Astrocyte of the cerebellum (primary cell): ENCODE measurements around the gene TMEM130.

ENCODE experiments used
- DNase-seq: peaks from one replicate; pipeline ENCODE4 v3.0.0-alpha.2; 2011; ENCODE audit warnings: low read depth
- H3K4me3 ChIP-seq: 2 replicates; pipeline ENCODE4 v1.5.1; 2011; ENCODE audit warnings: mild to moderate bottlenecking, low read depth, low read length, moderate library complexity
- CTCF ChIP-seq: IDR thresholded peaks from 2 replicates; pipeline ENCODE4 v1.5.1; 2012; ENCODE audit warnings: low read length, low read depth, moderate library complexity, mild to moderate bottlenecking; ENCODE audit errors: missing control alignments
- in situ Hi-C: cut with HindIII; loops from 2 replicates; pipeline ENCODE4 v1.10.0; 2017; ENCODE audit warnings: low sequenced_read_pairs

Gene TMEM130

GRCh38 chr7:98837630-98837972 is 32.2 kb downstream of the TMEM130 start:
- DNase-seq: no peak
- in situ Hi-C loops: no loop called here
- H3K4me3 ChIP-seq: no peak overlapping the region
- TF ChIP-seq CTCF: no peak

GRCh38 chr7:98836811-98837629 is 32.8 kb downstream of the TMEM130 start:
- DNase-seq: peak; percentile 32
- no peak overlapping the region for H3K4me3 ChIP-seq
- in situ Hi-C loops: no loop called here
- TF ChIP-seq CTCF: peak; percentile 80

- no peak overlapping the region for H3K4me3 ChIP-seq
- no peak for DNase-seq
- in situ Hi-C loops: no loop called here
- no peak for TF ChIP-seq CTCF
Measured at GRCh38 chr7:98834949-98835348, 34.9 kb downstream of the TMEM130 start.

- H3K4me3 ChIP-seq: no peak overlapping the region
- DNase-seq: no peak
- no peak for TF ChIP-seq CTCF
- in situ Hi-C loops: no loop called here
Measured at GRCh38 chr7:98833022-98833421, 36.8 kb downstream of the TMEM130 start.

- no peak for DNase-seq
- in situ Hi-C loops: no loop called here
- peak; percentile 58 for TF ChIP-seq CTCF
- H3K4me3 ChIP-seq: no peak overlapping the region
Measured at GRCh38 chr7:98831641-98832221, 38.1 kb downstream of the TMEM130 start.

- H3K4me3 ChIP-seq: no peak overlapping the region
- in situ Hi-C loops: no loop called here
- no peak for TF ChIP-seq CTCF
- no peak for DNase-seq
Measured at GRCh38 chr7:98830972-98831548, 38.8 kb downstream of the TMEM130 start.
